Measurements from ENCODE around the gene MIEF1.

The MIEF1 gene

GRCh38 chr22:39494471-39495120 lies 7.5 kb upstream of the MIEF1 start (continued):
- TF ChIP-seq PATZ1 (tag by site-specific recombination; IDR thresholded peaks at IDR 0.05) (no peak), ZNF548 (tag by site-specific recombination; IDR thresholded peaks at IDR 0.05) (no peak), REST (tag by site-specific recombination; IDR thresholded peaks at IDR 0.05) (no peak)

GRCh38 chr22:39496131-39496838 lies 5.8 kb upstream of the MIEF1 start:
- ChIA-PET CTCF (interaction anchor here (0.5 to 10.7 kb wide), 41 partner anchors 9 to 992 kb away, joined by 3 to 380 read pairs (median 4); partner anchors contain the start of genes RPS19BP1 and TAB1), POLR2A (interaction anchor here (0.8 to 2.0 kb wide), 8 partner anchors 20 to 176 kb away, joined by 3 to 20 read pairs (median 9); partner anchors contain the start of genes ATF4 and RPL3)
- Histone ChIP-seq H3K36me3 (ENCODE audit: control insufficient read depth in 2 of 2, insufficient read depth in 1 of 2, low read length in 2 of 2) (no peaks in the 10 kb centered on the region), H3K4me3 (ENCODE audit: low read depth, low read length) (no peak overlapping the region), H3K9me3 (ENCODE audit: control insufficient read depth, insufficient read depth, low read depth, low read length) (no peaks in the 10 kb centered on the region), H3K27ac (ENCODE audit: extremely low read depth, low read depth, low read length) (no peak overlapping the region), H3K4me1 (ENCODE audit: control insufficient read depth, insufficient read depth, low read length) (peaks cover 4% of the 10 kb centered on the region)
- peak; percentile 87 for TF ChIP-seq PRDM10 (tag by site-specific recombination; IDR thresholded peaks at IDR 0.05)
- TF ChIP-seq ZNF600 (tag by site-specific recombination; IDR thresholded peaks at IDR 0.05): 0 out of 2 replicates have a peak, but pooled peaks have one; percentile 13
- TF ChIP-seq IKZF3 (tag by site-specific recombination; IDR thresholded peaks at IDR 0.05): peak; percentile 58
- TF ChIP-seq ZNF843 (tag by site-specific recombination; IDR thresholded peaks at IDR 0.05): no peak
- TF ChIP-seq ZXDB (tag by site-specific recombination; IDR thresholded peaks at IDR 0.05): no peak
- no peak for TF ChIP-seq ZNF596 (tag by site-specific recombination; IDR thresholded peaks at IDR 0.05)
- peak; percentile 66 for TF ChIP-seq ZBTB17 (tag by site-specific recombination; IDR thresholded peaks at IDR 0.05)
- no peak for TF ChIP-seq PATZ1 (tag by site-specific recombination; IDR thresholded peaks at IDR 0.05)
- no peak for TF ChIP-seq ZBTB48 (tag by site-specific recombination; IDR thresholded peaks at IDR 0.05)
- TF ChIP-seq ZNF335 (tag by site-specific recombination; conservative IDR thresholded peaks at IDR 0.05): 0 out of 2 replicates have a peak, but pooled peaks have one; percentile 16
- TF ChIP-seq ZNF423 (tag by site-specific recombination; IDR thresholded peaks at IDR 0.05): no peak
- peak; percentile 55; the same call in 1 of the 2 replicates for TF ChIP-seq BCL6B (tag by site-specific recombination; IDR thresholded peaks at IDR 0.05)
- TF ChIP-seq ZNF114 (tag by site-specific recombination; IDR thresholded peaks at IDR 0.05): no peak
- TF ChIP-seq ZNF701 (tag by site-specific recombination; IDR thresholded peaks at IDR 0.05): peak; percentile 99
- TF ChIP-seq ZNF274 (IDR thresholded peaks at IDR 0.05; ENCODE audit: low read length): no peak
- no peak for TF ChIP-seq ZNF274 (tag by site-specific recombination; IDR thresholded peaks at IDR 0.05; ENCODE audit: borderline replicate concordance)
- 0 out of 2 replicates have a peak, but pooled peaks have one; percentile 15 for TF ChIP-seq ZNF341 (tag by site-specific recombination; IDR thresholded peaks at IDR 0.05; ENCODE audit: low read depth)

Measured in HEK293 (cell line).